AG04450 (cell line): Measurements from ENCODE around the gene ISYNA1. TPM values are rescaled to one million over a fixed set of nuclear protein-coding genes. Genes with fewer than 3 reads are reported as not detected.
A peak's percentile ranks its signal among the peaks of the same experiment; 100 is the strongest.

Experiments
- CTCF ChIA-PET: fragments of 300-600, 350-600 bp; formaldehyde crosslinking; extraction: SDS; loops from one replicate; lab custom pipeline; 2022; ENCODE audit warnings: antibody characterized with exemption, inconsistent platforms; lab: Charles Lee
- POLR2A ChIA-PET: fragments of 350-600 bp; formaldehyde crosslinking; extraction: SDS; loops from one replicate; lab custom pipeline; 2021; ENCODE audit warnings: antibody characterized with exemption, inconsistent platforms; lab: Yijun Ruan, JAX
- DNase-seq: peaks from one replicate; pipeline ENCODE4 v3.0.0-alpha.2; 2011; ENCODE audit warnings: low read depth, low spot score
- H3K27ac ChIP-seq: one replicate; pipeline ENCODE4 v1.5.1; 2012; ENCODE audit warnings: low read depth, low read length, control low read depth
- H3K27me3 ChIP-seq: one replicate; pipeline ENCODE4 v1.6.0; 2012; ENCODE audit warnings: low read length; ENCODE audit not compliant: control insufficient read depth, insufficient read depth
- H3K4me3 ChIP-seq: 2 replicates; pipeline ENCODE4 v1.5.1; 2011; ENCODE audit warnings: mild to moderate bottlenecking, low read depth, low read length, control low read depth
- H3K9me3 ChIP-seq: 2 replicates; pipeline ENCODE4 v1.5.1; 2012; ENCODE audit warnings: low read length; ENCODE audit not compliant: control insufficient read depth, insufficient read depth
- polyA plus RNA-seq: library from polyadenylated mRNA; depleted of rRNA; stranded (reverse); fragments of >200 nt; gene quantifications from 2 replicates; pipeline ENCODE4 v1.2.3, GENCODE V29; 2011
- TF ChIP-seq, protein P1 (sequence below): IDR thresholded peaks from 2 replicates; pipeline ENCODE4 v1.5.1; 2011; ENCODE audit warnings: low read depth, low read length, control low read depth, inconsistent platforms

Gene ISYNA1
- polyA plus RNA-seq, 1 experiment: 13.3 TPM

DNA sequence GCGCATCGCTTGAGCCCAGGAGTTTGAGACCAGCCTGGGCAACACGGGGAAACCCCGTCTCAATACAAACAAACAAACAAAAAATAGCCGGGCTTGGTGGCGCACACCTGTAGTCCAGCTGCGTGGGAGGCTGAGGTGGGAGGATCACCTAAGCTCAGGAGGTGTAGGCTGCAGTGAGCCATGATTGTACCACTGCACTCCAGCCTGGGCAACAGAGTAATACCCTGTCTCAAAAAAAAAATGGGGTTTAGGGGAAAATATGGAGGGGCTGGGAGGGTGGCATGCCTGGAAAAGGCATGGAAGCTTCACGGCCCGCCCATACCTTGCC is 1.9 kb upstream of the ISYNA1 start:
- TF ChIP-seq, protein P1, sequence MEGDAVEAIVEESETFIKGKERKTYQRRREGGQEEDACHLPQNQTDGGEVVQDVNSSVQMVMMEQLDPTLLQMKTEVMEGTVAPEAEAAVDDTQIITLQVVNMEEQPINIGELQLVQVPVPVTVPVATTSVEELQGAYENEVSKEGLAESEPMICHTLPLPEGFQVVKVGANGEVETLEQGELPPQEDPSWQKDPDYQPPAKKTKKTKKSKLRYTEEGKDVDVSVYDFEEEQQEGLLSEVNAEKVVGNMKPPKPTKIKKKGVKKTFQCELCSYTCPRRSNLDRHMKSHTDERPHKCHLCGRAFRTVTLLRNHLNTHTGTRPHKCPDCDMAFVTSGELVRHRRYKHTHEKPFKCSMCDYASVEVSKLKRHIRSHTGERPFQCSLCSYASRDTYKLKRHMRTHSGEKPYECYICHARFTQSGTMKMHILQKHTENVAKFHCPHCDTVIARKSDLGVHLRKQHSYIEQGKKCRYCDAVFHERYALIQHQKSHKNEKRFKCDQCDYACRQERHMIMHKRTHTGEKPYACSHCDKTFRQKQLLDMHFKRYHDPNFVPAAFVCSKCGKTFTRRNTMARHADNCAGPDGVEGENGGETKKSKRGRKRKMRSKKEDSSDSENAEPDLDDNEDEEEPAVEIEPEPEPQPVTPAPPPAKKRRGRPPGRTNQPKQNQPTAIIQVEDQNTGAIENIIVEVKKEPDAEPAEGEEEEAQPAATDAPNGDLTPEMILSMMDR: no peak
- CTCF ChIA-PET: interaction anchor here (0.6 to 1.5 kb wide), 2 partner anchors 10 to 1704 kb away, joined by 3 to 9 read pairs; no protein-coding TSS in a partner anchor
- POLR2A ChIA-PET: no interaction called here

DNA sequence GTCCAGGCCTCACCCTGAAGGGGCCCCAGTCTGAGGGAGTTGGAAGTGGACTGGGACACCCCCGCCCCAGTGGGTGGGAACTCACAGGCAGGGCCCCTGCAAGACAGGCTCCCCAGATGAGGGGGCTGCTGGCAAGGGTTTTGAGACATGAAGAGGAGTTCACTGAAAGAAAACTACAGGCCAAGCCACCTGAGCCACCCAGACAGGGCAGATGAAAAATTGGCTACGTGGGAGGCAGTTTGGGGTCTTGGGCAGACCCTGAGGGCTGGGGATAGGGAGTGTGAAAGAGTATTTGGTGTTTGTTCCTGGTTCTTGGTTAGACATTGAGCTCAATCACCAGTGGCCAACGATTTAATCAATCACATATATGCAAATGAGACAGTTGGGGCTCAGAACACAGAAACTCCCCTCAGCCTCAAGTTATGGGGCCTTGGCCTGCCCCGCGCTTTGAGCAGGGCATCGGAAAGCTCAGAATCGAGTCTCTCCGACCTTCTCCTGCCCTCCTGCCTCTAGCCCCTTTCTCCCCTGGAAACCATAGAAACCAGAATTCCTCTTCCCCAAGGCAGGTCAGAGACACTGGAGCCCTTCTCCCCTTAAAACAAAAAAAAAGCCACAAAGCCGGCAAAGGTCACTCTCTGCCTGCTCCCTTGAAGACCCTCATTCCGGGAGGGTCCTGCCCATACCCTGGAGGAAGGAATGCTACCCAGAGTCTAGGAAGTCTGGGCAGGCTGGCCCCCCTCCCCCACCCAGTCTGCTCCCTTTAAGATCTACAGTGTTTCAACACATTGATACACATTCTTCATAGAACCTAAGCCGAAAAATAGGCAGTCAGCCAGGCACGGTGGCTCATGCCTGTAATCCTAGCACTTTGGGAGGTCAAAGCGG is 1.3 kb upstream of the ISYNA1 start:
- no peak for DNase-seq
- TF ChIP-seq, protein P1: peak; percentile 33
- H3K27me3 ChIP-seq: no peaks in the 10 kb centered on the region
- peaks cover 13% of the 10 kb centered on the region; the same call in 1 of the 2 replicates for H3K9me3 ChIP-seq
- ChIA-PET POLR2A (no interaction called here), CTCF (interaction anchor here (0.5 to 1.5 kb wide), 7 partner anchors 11 to 1704 kb away, joined by 3 to 9 read pairs (median 3); no protein-coding TSS in a partner anchor)
- no peak overlapping the region for H3K27ac ChIP-seq
- H3K4me3 ChIP-seq: no peak overlapping the region

More for the DNA sequence above, 1.9 kb upstream of the ISYNA1 start:
- DNase-seq: no peak
- Histone ChIP-seq H3K27me3 (no peaks in the 10 kb centered on the region), H3K4me3 (no peak overlapping the region), H3K27ac (no peak overlapping the region), H3K9me3 (peaks cover 11% of the 10 kb centered on the region; the same call in 1 of the 2 replicates)

DNA sequence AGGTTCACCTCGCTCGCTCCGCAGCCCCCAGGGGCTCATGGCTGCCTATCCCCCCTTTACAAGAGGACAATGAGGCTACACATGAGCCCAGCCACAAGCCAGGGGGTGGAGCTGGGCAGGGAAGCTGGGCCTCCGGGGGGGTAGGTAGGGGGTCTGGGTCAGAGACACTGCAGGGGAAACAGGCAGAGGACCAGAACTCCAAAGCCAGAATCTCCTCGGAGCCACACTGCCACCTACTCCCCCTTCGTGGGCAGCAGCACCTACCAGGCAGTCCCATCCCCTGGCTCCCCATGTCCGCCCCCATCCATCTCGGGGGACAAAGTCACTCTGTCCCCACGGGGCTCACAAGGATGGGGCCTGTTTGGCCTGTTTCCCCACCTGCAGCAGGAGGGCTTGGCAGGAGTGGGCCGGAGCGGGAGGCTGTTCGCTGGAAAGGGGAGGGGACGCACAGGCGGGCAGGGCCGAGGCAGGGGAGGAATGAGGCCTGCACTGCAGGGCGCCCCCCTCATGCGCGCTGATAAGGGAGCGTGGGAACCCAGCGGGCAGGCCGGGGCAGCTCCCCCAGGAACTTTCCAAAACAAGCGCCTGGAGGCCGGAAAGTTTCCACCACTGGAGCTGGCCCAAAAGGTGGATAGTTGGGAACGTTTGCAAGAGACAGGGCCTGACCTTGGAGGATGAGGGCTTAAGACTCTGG is 545 bp upstream of the ISYNA1 start:
- Histone ChIP-seq H3K27me3 (no peaks in the 10 kb centered on the region), H3K27ac (peak overlapping the region; percentile 11), H3K9me3 (peaks cover 13% of the 10 kb centered on the region; the same call in 1 of the 2 replicates), H3K4me3 (peak overlapping the region; percentile 69)
- TF ChIP-seq, protein P1: no peak
- no peak for DNase-seq
- ChIA-PET POLR2A (no interaction called here), CTCF (interaction anchor here (0.5 to 1.5 kb wide), 6 partner anchors 12 to 420 kb away, joined by 3 to 5 read pairs (median 3); no protein-coding TSS in a partner anchor)

DNA sequence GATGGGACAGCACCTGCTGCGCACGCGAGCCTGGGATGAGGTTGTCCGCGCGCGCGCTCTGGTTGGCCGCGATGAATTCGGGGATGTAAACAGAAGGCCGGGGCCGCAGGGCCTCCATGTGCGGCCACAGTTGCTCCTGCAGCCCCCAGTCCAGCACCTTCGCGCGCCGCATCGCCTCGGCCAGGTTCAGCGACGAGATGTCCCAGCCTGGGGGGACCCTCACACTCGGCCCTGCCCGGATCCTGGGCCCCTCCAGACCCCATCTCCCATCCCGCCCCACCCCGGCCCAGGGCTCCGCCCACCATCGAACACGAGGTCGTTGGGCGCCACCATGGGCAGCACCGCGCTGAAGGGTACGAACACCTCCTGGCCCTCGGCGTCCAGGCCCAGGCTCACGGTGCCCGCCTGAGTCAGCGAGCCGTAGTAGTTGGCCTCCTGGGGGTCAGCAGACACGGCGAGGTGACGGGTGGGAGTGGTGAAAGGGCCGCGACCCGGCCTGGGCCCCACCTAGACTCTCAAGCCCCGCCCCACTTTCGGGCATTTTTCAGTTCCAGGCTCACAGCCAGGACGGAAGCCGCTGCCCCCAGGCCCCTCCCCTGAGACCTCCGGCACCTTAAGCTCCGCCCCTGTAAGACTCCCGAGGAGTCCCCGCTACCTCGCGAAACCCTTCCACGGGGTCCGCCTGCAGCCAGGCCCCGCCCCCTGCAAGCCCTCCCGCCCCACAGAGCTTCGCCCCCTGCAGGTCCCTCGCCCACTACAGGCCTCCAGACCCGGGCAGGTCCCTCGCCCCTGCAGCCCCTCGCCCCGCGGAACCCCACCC is 1.1 kb downstream of the ISYNA1 start:
- Histone ChIP-seq H3K4me3 (peak overlapping the region; percentile 69), H3K9me3 (peaks cover 13% of the 10 kb centered on the region; the same call in 1 of the 2 replicates), H3K27ac (no peak overlapping the region), H3K27me3 (no peaks in the 10 kb centered on the region)
- TF ChIP-seq, protein P1: no peak
- no peak for DNase-seq
- ChIA-PET CTCF (interaction anchor here (0.6 to 1.1 kb wide), 2 partner anchors 25 to 90 kb away, joined by 3 to 5 read pairs; no protein-coding TSS in a partner anchor), POLR2A (interaction anchor here (0.8 to 1.0 kb wide), 5 partner anchors 11 to 121 kb away, joined by 3 to 4 read pairs (median 3); partner anchors contain the start of gene KXD1)
